ENCODE data around the gene HCRTR1. TPM values are rescaled to one million over a fixed set of nuclear protein-coding genes. Genes with fewer than 3 reads are reported as not detected.

Gene HCRTR1
- total RNA-seq, 2 donors from 2014 or later = not detected

DNA sequence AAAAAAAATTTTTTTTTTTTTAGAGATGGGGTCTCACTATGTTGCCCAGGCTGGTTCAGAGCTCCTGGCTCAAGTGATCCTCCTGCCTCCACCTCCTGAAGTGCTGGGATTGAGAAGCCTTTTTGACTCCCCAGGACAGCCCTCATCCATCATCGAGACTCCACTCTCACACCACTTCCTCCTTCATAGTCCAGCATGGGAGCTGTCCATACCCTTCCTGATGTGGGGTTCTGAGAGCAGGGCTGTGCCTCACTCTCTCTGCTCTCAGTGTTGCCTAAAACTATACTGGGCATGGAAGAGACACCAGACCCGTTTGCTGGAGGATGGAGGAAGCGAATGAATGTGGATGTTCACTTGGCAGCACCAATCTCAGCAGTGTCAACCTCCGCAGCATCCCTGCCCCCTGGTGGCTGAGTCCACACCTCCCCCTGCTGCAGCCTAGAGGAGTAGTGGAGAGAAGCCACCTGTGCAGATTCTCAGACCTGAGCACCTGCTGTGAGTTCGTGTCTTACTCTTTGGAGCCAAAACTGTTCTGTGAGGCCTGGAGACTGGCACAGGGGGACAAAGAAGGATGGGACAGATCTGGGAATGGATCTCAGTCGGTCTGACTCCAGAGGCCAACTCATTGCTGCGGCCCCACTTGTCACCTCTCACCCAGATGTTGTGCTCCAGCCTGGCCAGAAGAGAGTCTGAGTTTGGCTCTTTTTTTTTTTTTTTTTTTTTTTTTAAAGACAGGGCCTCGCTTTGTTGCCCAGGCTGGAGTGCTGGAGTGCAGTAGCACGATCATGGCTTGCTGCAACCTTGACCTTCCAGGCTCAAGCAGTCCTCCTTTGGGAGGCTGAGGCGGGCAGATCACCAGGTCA is 23.5 kb upstream of the HCRTR1 start:
- TF ChIP-seq, protein P1, sequence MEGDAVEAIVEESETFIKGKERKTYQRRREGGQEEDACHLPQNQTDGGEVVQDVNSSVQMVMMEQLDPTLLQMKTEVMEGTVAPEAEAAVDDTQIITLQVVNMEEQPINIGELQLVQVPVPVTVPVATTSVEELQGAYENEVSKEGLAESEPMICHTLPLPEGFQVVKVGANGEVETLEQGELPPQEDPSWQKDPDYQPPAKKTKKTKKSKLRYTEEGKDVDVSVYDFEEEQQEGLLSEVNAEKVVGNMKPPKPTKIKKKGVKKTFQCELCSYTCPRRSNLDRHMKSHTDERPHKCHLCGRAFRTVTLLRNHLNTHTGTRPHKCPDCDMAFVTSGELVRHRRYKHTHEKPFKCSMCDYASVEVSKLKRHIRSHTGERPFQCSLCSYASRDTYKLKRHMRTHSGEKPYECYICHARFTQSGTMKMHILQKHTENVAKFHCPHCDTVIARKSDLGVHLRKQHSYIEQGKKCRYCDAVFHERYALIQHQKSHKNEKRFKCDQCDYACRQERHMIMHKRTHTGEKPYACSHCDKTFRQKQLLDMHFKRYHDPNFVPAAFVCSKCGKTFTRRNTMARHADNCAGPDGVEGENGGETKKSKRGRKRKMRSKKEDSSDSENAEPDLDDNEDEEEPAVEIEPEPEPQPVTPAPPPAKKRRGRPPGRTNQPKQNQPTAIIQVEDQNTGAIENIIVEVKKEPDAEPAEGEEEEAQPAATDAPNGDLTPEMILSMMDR (IDR thresholded peaks at IDR 0.05) = peak; percentile 90
- no peak overlapping the region for H3K27ac ChIP-seq
- no peaks in the 10 kb centered on the region for H3K4me1 ChIP-seq
- no peak overlapping the region for H3K9ac ChIP-seq (ENCODE audit: low read depth in 2 of 2, low read length in 2 of 2)
- no peaks in the 10 kb centered on the region for H3K27me3 ChIP-seq
- intact Hi-C loops (cut with DNase I) = loop anchor here (1.0 kb wide), 1 partner anchor 30 kb away; no protein-coding TSS in a partner anchor
- H3K9me3 ChIP-seq = no peaks in the 10 kb centered on the region
- DNase-seq = peak; percentile 93
- no peaks in the 10 kb centered on the region for H3K36me3 ChIP-seq
- no peak overlapping the region for H3K4me3 ChIP-seq

DNA sequence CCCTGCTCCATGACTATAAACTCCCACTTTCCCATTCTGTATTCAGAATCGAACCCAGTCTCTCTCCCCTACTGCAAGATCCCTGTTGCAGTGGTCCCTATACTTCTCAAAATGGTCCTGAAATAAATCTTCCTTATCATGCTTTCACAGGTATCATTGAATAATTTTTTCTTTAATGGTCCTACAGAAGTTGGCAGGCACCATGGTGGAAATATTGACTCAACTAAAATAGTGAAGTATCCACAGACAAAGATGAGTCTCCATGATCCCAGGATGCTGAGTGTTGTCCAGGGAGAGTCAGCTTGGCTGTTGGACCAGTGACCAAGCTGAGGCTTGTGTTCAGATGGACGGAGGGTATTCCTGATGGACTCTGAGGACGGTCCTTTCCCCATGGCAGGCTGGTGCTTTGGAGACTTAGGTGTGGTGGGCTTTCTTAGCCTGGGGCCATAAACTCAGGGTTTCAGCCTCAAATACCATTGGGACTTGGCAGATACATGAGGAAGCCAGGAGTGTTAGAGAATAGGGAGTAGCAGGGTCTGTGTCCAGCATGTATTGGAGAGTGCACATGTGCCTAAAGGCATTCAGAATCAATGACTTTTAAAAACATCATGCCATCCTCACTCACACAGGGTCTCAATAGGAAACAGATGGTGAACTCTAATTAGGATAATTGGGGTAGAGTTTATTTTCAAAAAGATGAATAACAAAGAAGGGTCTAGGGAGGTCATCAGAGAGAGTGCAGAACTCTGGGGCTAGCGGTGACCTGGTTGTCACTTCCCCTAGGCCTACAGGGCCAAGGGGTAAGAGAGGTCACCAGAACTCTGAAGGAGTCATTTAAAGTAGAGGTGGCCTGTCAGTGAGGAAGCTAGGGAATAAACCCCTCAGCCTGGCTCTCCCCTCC is 21.4 kb upstream of the HCRTR1 start:
- TF ChIP-seq, protein P1 (IDR thresholded peaks at IDR 0.05) = no peak
- Histone ChIP-seq H3K4me3 (no peak overlapping the region), H3K4me1 (no peaks in the 10 kb centered on the region), H3K9ac (ENCODE audit: low read depth in 2 of 2, low read length in 2 of 2) (no peak overlapping the region), H3K9me3 (no peaks in the 10 kb centered on the region), H3K27me3 (no peaks in the 10 kb centered on the region), H3K36me3 (no peaks in the 10 kb centered on the region), H3K27ac (no peak overlapping the region)
- intact Hi-C loops (cut with DNase I) = no loop called here
- DNase-seq = no peak

DNA sequence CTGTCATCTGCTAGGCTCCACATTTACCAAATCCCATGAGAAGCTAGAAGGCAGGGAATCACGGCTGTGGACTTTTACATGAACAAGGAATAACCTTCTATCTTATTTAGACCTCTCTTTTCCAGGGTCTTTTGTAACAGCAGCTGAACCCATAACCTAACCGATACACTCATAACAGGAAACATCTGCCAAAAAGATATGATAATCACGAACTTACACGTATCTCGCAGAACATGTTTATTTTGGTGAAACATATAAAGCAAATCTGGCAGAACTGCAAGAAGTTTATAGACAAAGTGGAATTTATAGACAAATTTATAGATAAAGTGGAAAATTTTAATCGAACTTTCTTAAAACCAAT is 20.8 kb upstream of the HCRTR1 start:
- intact Hi-C loops (cut with DNase I) = no loop called here
- Histone ChIP-seq H3K4me1 (no peaks in the 10 kb centered on the region), H3K27me3 (no peaks in the 10 kb centered on the region), H3K9me3 (no peaks in the 10 kb centered on the region), H3K36me3 (no peaks in the 10 kb centered on the region), H3K9ac (ENCODE audit: low read depth in 2 of 2, low read length in 2 of 2) (no peak overlapping the region), H3K4me3 (no peak overlapping the region), H3K27ac (no peak overlapping the region)
- DNase-seq = no peak
- TF ChIP-seq, protein P1 (IDR thresholded peaks at IDR 0.05) = no peak

DNA sequence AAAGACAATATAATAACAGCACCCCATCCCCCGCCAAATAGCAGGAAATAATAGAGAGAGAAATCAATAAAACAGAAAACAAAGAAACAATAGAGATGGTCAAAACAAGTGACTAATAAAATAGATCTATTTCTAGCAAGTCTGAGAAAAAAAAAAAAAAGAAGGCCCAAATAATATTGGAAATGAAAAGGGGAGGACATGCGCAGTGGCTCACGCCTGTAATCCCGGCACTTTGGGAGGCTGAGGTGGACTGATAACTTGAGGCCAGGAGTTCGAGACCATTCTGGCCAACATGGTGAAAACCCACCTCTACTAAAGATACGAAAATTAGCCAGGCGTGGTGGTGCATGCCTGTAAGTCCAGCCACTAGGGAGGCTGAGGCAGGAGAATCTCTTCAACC is 18.5 kb upstream of the HCRTR1 start:
- H3K36me3 ChIP-seq = no peaks in the 10 kb centered on the region
- H3K9me3 ChIP-seq = no peaks in the 10 kb centered on the region
- no peak overlapping the region for H3K9ac ChIP-seq (ENCODE audit: low read depth in 2 of 2, low read length in 2 of 2)
- no peaks in the 10 kb centered on the region for H3K4me1 ChIP-seq
- intact Hi-C loops (cut with DNase I) = no loop called here
- no peak overlapping the region for H3K27ac ChIP-seq
- no peak for DNase-seq
- TF ChIP-seq, protein P1 (IDR thresholded peaks at IDR 0.05) = no peak
- no peaks in the 10 kb centered on the region for H3K27me3 ChIP-seq
- H3K4me3 ChIP-seq = no peak overlapping the region

DNA sequence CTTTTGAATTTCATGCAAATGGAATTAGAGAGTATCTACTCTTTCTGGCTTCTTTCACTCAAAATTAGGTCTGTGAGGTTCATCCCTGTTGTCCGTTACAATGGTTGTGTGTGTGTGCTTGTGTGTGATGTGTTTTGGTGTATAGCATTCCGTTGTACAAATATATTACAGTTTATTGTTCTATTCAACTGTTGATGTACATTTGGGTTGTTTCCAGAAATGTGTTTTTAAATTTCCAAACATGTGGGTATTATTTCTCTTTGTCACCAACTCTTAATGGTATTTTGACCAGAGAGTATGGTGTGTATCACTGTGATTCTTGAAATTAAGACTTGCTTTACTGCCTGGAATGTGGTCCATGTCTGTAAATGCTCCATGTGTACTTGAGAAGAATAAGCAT is 16.8 kb upstream of the HCRTR1 start:
- Histone ChIP-seq H3K9ac (ENCODE audit: low read depth in 2 of 2, low read length in 2 of 2) (no peak overlapping the region), H3K9me3 (no peaks in the 10 kb centered on the region), H3K4me1 (no peaks in the 10 kb centered on the region), H3K36me3 (no peaks in the 10 kb centered on the region), H3K27me3 (no peaks in the 10 kb centered on the region), H3K4me3 (no peak overlapping the region), H3K27ac (no peak overlapping the region)
- intact Hi-C loops (cut with DNase I) = no loop called here
- no peak for DNase-seq
- TF ChIP-seq, protein P1 (IDR thresholded peaks at IDR 0.05) = no peak

All from colonic mucosa (tissue), 4 donors.